ENCODE data around the gene HSD11B1.

HSD11B1 gene

DNA sequence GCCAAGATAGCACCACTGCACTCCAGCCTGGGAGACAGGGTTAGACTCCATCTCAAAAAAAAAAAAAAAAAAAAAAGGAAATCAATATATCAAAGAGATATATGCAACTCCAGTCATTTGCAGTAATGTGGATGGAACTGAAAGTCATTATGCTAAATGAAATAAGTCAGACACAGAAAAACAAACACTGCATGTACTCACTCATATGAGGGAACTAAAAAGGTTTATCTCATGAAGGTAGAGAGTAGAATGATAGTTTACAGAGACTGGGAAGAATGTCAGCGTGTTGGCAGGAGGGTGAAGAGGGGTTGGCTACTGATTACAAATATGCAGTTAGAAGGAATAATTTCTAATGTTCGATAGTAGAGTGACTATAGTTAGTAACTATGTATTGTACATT is 13.2 kb downstream of the HSD11B1 start:
- TF ChIP-seq POLR2AphosphoS5 (IDR thresholded peaks at IDR 0.05; ENCODE audit: low read depth, low read length): no peak
- no peak for TF ChIP-seq TAF1 (IDR thresholded peaks at IDR 0.05; ENCODE audit: borderline replicate concordance, insufficient read depth, low read length)
- TF ChIP-seq, protein P1, sequence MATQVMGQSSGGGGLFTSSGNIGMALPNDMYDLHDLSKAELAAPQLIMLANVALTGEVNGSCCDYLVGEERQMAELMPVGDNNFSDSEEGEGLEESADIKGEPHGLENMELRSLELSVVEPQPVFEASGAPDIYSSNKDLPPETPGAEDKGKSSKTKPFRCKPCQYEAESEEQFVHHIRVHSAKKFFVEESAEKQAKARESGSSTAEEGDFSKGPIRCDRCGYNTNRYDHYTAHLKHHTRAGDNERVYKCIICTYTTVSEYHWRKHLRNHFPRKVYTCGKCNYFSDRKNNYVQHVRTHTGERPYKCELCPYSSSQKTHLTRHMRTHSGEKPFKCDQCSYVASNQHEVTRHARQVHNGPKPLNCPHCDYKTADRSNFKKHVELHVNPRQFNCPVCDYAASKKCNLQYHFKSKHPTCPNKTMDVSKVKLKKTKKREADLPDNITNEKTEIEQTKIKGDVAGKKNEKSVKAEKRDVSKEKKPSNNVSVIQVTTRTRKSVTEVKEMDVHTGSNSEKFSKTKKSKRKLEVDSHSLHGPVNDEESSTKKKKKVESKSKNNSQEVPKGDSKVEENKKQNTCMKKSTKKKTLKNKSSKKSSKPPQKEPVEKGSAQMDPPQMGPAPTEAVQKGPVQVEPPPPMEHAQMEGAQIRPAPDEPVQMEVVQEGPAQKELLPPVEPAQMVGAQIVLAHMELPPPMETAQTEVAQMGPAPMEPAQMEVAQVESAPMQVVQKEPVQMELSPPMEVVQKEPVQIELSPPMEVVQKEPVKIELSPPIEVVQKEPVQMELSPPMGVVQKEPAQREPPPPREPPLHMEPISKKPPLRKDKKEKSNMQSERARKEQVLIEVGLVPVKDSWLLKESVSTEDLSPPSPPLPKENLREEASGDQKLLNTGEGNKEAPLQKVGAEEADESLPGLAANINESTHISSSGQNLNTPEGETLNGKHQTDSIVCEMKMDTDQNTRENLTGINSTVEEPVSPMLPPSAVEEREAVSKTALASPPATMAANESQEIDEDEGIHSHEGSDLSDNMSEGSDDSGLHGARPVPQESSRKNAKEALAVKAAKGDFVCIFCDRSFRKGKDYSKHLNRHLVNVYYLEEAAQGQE (IDR thresholded peaks at IDR 0.05; ENCODE audit: insufficient read depth in 1 of 2, low read depth in 2 of 2, low read length in 2 of 2): no peak
- no peak for TF ChIP-seq FOXP2 (optimal IDR thresholded peaks at IDR 0.05; ENCODE audit: borderline replicate concordance, extremely low read depth, extremely low read length, insufficient read depth)
- TF ChIP-seq SIN3A (IDR thresholded peaks at IDR 0.05; ENCODE audit: borderline replicate concordance, insufficient read depth, low read length): no peak

DNA sequence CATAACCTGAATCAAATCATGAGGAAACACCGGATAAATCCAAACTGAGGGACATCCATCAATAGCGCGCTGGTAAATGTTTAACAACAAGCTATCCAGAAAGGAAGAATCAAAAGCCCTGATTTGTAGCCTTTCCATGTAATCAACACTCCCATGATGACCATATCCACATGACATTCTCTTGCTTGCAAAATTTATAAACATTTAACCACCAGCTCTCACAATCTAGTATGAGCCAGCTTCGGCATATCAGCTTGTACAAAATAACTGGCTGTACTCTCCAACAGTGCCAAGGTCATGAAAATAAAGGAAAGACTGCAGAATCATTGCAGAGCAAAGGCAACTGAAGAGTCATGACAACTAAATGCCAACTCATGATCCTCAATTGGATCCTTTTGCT is 15.7 kb downstream of the HSD11B1 start:
- TF ChIP-seq TAF1 (IDR thresholded peaks at IDR 0.05; ENCODE audit: borderline replicate concordance, insufficient read depth, low read length): no peak
- TF ChIP-seq FOXP2 (optimal IDR thresholded peaks at IDR 0.05; ENCODE audit: borderline replicate concordance, extremely low read depth, extremely low read length, insufficient read depth): no peak
- TF ChIP-seq, protein P1 (IDR thresholded peaks at IDR 0.05; ENCODE audit: insufficient read depth in 1 of 2, low read depth in 2 of 2, low read length in 2 of 2): no peak
- TF ChIP-seq SIN3A (IDR thresholded peaks at IDR 0.05; ENCODE audit: borderline replicate concordance, insufficient read depth, low read length): no peak
- TF ChIP-seq POLR2AphosphoS5 (IDR thresholded peaks at IDR 0.05; ENCODE audit: low read depth, low read length): no peak

DNA sequence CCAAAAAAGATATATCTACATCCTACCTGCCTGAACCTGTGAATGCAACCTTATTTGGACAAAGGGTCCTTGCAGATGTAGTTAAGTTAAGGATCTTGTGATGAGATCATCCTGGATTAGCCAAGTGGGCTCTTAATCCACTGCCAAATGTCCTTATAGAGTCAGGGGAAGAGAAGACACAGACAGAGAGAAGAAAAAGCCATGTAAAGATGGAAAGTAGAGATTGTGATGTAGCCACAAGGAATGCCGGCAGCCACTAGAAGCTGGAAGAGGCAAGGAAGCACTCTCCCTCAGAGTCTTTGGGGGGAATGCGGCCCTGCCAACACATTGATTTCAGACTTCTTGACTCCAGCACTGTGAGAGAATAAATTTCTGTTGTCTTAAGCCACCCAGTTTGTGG is 16.2 kb downstream of the HSD11B1 start:
- no peak for TF ChIP-seq POLR2AphosphoS5 (IDR thresholded peaks at IDR 0.05; ENCODE audit: low read depth, low read length)
- TF ChIP-seq FOXP2 (optimal IDR thresholded peaks at IDR 0.05; ENCODE audit: borderline replicate concordance, extremely low read depth, extremely low read length, insufficient read depth): no peak

DNA sequence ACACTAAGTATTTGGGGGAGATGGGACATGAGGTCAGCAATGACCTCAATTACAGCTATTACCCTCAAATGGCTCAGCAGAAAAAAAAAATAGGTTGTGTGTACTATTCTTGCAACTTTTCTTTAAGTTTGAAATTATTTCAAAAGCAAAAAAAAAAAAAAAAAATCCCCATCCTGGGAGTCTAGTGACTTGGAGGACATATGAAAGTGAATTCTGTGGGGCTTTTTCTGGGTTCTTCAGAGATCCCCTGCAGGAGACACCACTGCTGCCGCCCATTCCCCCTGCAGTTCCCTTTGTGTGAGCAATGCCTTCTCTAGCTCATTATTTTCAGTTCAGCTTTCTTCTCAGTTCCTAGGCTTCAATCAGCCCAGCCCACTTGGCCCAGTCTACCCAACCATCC is 16.7 kb downstream of the HSD11B1 start:
- TF ChIP-seq TAF1 (IDR thresholded peaks at IDR 0.05; ENCODE audit: borderline replicate concordance, insufficient read depth, low read length) (no peak), FOXP2 (optimal IDR thresholded peaks at IDR 0.05; ENCODE audit: borderline replicate concordance, extremely low read depth, extremely low read length, insufficient read depth) (no peak), POLR2AphosphoS5 (IDR thresholded peaks at IDR 0.05; ENCODE audit: low read depth, low read length) (no peak), SIN3A (IDR thresholded peaks at IDR 0.05; ENCODE audit: borderline replicate concordance, insufficient read depth, low read length) (no peak)
- TF ChIP-seq, protein P1 (IDR thresholded peaks at IDR 0.05; ENCODE audit: insufficient read depth in 1 of 2, low read depth in 2 of 2, low read length in 2 of 2): no peak

DNA sequence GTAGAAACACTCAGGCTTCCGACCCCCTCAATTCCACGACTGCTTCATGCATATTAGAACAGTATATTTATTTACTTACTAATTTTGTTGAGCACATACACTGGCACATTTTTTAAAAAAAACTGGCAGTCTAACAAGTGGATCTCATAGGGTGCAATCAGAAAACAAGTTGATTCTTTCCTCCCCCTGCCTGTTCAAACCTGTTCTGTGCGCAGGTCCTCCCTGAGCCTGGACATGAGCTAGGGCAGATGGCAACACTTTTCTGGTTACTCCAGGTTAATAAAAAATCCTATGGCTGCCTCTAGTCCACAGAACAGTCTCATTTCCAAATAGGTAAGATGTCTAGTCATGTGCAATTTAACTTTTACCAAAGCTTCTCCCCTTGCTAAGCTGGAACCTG is 18.6 kb downstream of the HSD11B1 start:
- no peak for TF ChIP-seq SIN3A (IDR thresholded peaks at IDR 0.05; ENCODE audit: borderline replicate concordance, insufficient read depth, low read length)
- TF ChIP-seq TAF1 (IDR thresholded peaks at IDR 0.05; ENCODE audit: borderline replicate concordance, insufficient read depth, low read length): no peak
- TF ChIP-seq FOXP2 (optimal IDR thresholded peaks at IDR 0.05; ENCODE audit: borderline replicate concordance, extremely low read depth, extremely low read length, insufficient read depth): no peak
- no peak for TF ChIP-seq POLR2AphosphoS5 (IDR thresholded peaks at IDR 0.05; ENCODE audit: low read depth, low read length)
- TF ChIP-seq, protein P1 (IDR thresholded peaks at IDR 0.05; ENCODE audit: insufficient read depth in 1 of 2, low read depth in 2 of 2, low read length in 2 of 2): no peak
